ENCODE measurements around the gene ADSS1.

DNA sequence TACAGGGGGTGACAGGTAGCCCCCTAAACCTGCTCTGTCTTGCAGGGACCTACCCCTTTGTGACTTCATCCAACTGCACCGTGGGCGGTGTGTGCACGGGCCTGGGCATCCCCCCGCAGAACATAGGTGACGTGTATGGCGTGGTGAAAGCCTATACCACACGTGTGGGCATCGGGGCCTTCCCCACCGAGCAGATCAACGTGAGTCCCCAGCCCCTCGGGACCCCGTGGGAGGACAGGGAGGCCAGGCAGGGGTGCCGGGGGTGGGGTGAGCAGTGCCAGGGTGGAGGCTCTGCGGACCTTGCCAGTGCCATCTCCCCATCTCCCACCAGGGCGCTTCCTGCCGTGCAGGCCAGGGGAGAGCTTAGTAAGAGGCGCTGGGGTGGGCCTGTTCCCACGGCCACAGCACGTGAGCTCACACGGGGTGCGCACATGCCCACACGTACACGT lies 17.8 kb downstream of the ADSS1 start:
- TF ChIP-seq, protein P1, sequence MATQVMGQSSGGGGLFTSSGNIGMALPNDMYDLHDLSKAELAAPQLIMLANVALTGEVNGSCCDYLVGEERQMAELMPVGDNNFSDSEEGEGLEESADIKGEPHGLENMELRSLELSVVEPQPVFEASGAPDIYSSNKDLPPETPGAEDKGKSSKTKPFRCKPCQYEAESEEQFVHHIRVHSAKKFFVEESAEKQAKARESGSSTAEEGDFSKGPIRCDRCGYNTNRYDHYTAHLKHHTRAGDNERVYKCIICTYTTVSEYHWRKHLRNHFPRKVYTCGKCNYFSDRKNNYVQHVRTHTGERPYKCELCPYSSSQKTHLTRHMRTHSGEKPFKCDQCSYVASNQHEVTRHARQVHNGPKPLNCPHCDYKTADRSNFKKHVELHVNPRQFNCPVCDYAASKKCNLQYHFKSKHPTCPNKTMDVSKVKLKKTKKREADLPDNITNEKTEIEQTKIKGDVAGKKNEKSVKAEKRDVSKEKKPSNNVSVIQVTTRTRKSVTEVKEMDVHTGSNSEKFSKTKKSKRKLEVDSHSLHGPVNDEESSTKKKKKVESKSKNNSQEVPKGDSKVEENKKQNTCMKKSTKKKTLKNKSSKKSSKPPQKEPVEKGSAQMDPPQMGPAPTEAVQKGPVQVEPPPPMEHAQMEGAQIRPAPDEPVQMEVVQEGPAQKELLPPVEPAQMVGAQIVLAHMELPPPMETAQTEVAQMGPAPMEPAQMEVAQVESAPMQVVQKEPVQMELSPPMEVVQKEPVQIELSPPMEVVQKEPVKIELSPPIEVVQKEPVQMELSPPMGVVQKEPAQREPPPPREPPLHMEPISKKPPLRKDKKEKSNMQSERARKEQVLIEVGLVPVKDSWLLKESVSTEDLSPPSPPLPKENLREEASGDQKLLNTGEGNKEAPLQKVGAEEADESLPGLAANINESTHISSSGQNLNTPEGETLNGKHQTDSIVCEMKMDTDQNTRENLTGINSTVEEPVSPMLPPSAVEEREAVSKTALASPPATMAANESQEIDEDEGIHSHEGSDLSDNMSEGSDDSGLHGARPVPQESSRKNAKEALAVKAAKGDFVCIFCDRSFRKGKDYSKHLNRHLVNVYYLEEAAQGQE (IDR thresholded peaks at IDR 0.05; ENCODE audit: insufficient read depth in 1 of 2, low read depth in 2 of 2, low read length in 2 of 2): no peak
- no peak for TF ChIP-seq TAF1 (IDR thresholded peaks at IDR 0.05; ENCODE audit: borderline replicate concordance, insufficient read depth, low read length)
